ENCODE data around the gene ETFB.
"Not testable (repeated sequence)": the region's sequence is repeated elsewhere in the genome, so short reads cannot be mapped to it uniquely, and the experiment has no call there.

The ETFB gene

GRCh38 chr19:51365965-51366388 is at the start of gene ETFB:
TSS of gene ETFB (minus strand) at chr19:51366388. CDS start at chr19:51366326, 62 bp downstream.
- DNase-seq (ENCODE audit: low read depth): no peak

GRCh38 chr19:51415187-51415586 is 49.0 kb upstream of the ETFB start:
- no peak for DNase-seq (ENCODE audit: low read depth)

GRCh38 chr19:51410950-51411748 is 45.0 kb upstream of the ETFB start:
- DNase-seq (ENCODE audit: low read depth): no peak

- no peak for DNase-seq (ENCODE audit: low read depth)
These were observed 41.4 kb upstream of the ETFB start for GRCh38 chr19:51407511-51408131.

GRCh38 chr19:51402117-51402516 is 35.9 kb upstream of the ETFB start:
- DNase-seq (ENCODE audit: low read depth): no peak

- not testable (repeated sequence) for DNase-seq (ENCODE audit: low read depth)
These were observed 33.7 kb upstream of the ETFB start for GRCh38 chr19:51399936-51400335.

- DNase-seq (ENCODE audit: low read depth): no peak
These were observed 33.0 kb upstream of the ETFB start for GRCh38 chr19:51399231-51399630.

- DNase-seq (ENCODE audit: low read depth): no peak
These were observed 32.0 kb upstream of the ETFB start for GRCh38 chr19:51398096-51398704.

GRCh38 chr19:51397453-51397852 is 31.3 kb upstream of the ETFB start:
- not testable (repeated sequence) for DNase-seq (ENCODE audit: low read depth)

GRCh38 chr19:51396175-51396574 is 30.0 kb upstream of the ETFB start:
- DNase-seq (ENCODE audit: low read depth): no peak

GRCh38 chr19:51394050-51394836 is 28.1 kb upstream of the ETFB start:
- DNase-seq (ENCODE audit: low read depth): peak; percentile 76

GRCh38 chr19:51392701-51393100 is 26.5 kb upstream of the ETFB start:
- DNase-seq (ENCODE audit: low read depth): no peak

GRCh38 chr19:51391073-51391611 is 25.0 kb upstream of the ETFB start:
- DNase-seq (ENCODE audit: low read depth): no peak

GRCh38 chr19:51389143-51389542 is 23.0 kb upstream of the ETFB start:
- DNase-seq (ENCODE audit: low read depth): no peak

- DNase-seq (ENCODE audit: low read depth): no peak
These were observed 21.8 kb upstream of the ETFB start, which contains the start of gene LIM2 for GRCh38 chr19:51387924-51388389. TSS of gene LIM2 (minus strand) at chr19:51387974. CDS start at chr19:51387443, 531 bp downstream.

- no peak for DNase-seq (ENCODE audit: low read depth)
These were observed 20.8 kb upstream of the ETFB start for GRCh38 chr19:51386882-51387520.

GRCh38 chr19:51382004-51382403 is 15.8 kb upstream of the ETFB start:
- DNase-seq (ENCODE audit: low read depth): no peak

GRCh38 chr19:51380379-51380778 is 14.2 kb upstream of the ETFB start:
- no peak for DNase-seq (ENCODE audit: low read depth)

GRCh38 chr19:51377422-51377821 is 11.2 kb upstream of the ETFB start:
- no peak for DNase-seq (ENCODE audit: low read depth)

GRCh38 chr19:51375504-51376221 is 9.5 kb upstream of the ETFB start:
- DNase-seq (ENCODE audit: low read depth): no peak

Data from activated gamma-delta T cell treated with anti-CD3 and anti-CD28 coated beads, Interleukin-2, amount 50 U/mL, for 16 hours (primary cell).